HCT116 (cell line): ENCODE measurements around the gene HOXC4.

Source experiments
- EZH2 ChIP-seq: fragments of 200-600 bp; sonication (generic); IDR thresholded peaks from 2 replicates; pipeline ENCODE4 v1.6.1; 2017; ENCODE audit warnings: antibody characterized with exemption, mixed run types
- POLR2AphosphoS5 ChIP-seq: IDR thresholded peaks from 2 replicates; pipeline ENCODE4 v1.6.1; 2011; ENCODE audit warnings: mild to moderate bottlenecking, low read depth, low read length, moderate library complexity
- RAD21 ChIP-seq: IDR thresholded peaks from 2 replicates; pipeline ENCODE4 v1.6.1; 2012; ENCODE audit warnings: low read depth, mild to moderate bottlenecking
- TCF7L2 ChIP-seq: IDR thresholded peaks from 2 replicates; pipeline ENCODE4 v1.7.0; 2011; ENCODE audit warnings: borderline replicate concordance, inconsistent platforms; ENCODE audit not compliant: insufficient read depth, insufficient read length; ENCODE audit errors: extremely low read depth
- TF ChIP-seq, protein P1 (sequence below), 3 experiments: fragments of 200-600 bp in 1 of 3; sonication (generic) in 1 of 3; IDR thresholded peaks in 2 of 3; conservative IDR thresholded peaks in 1 of 3; 2 replicates each; pipeline ENCODE4 v1.5.1; 2012 to 2017; ENCODE audit warnings: low read depth in 2 of 3, low read length in 2 of 3, antibody characterized with exemption in 1 of 3, borderline replicate concordance in 1 of 3, control low read depth in 1 of 3, mild to moderate bottlenecking in 1 of 3, mixed read lengths in 1 of 3, mixed run types in 1 of 3, moderate library complexity in 1 of 3; ENCODE audit not compliant: insufficient read depth in 1 of 3
- TF ChIP-seq, protein P2 (sequence below): IDR thresholded peaks from 2 replicates; pipeline ENCODE4 v1.6.1; 2011; ENCODE audit warnings: mild to moderate bottlenecking, low read length, moderate library complexity; ENCODE audit not compliant: insufficient replicate concordance; ENCODE audit errors: extremely low read depth

DNA sequence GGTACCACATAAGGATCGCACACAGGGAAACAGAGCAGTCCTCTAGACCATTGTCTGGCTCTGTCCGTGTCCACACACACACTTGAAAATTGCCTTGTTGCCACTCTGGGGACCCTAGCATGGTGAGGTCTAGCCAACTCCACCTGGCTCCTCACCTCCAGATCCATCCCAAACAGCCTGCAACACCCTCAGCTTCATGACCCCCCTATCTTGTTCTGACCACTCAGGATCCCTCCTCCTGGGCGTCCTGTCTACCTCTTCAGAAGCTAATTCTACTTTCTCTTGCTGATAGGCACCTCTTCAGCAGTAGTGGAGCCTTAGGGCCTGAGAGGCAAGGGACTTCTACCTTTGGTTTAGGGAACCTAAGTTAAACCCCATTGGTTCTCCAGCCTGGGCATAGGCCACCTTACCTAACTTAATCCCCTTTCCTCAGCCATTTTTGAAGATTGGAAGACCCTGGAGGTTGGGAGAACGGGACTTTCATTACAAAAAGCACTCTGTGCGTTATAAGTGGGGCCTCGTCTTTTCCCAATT, 21.5 kb upstream of the HOXC4 start:
- TF ChIP-seq, protein P1, sequence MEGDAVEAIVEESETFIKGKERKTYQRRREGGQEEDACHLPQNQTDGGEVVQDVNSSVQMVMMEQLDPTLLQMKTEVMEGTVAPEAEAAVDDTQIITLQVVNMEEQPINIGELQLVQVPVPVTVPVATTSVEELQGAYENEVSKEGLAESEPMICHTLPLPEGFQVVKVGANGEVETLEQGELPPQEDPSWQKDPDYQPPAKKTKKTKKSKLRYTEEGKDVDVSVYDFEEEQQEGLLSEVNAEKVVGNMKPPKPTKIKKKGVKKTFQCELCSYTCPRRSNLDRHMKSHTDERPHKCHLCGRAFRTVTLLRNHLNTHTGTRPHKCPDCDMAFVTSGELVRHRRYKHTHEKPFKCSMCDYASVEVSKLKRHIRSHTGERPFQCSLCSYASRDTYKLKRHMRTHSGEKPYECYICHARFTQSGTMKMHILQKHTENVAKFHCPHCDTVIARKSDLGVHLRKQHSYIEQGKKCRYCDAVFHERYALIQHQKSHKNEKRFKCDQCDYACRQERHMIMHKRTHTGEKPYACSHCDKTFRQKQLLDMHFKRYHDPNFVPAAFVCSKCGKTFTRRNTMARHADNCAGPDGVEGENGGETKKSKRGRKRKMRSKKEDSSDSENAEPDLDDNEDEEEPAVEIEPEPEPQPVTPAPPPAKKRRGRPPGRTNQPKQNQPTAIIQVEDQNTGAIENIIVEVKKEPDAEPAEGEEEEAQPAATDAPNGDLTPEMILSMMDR (IDR thresholded peaks at IDR 0.05 in 2 of 3, conservative IDR thresholded peaks at IDR 0.05 in 1 of 3; ENCODE audit: borderline replicate concordance in 1 of 3, insufficient read depth in 1 of 3, low read depth in 2 of 3, low read length in 2 of 3), result no peak
- TF ChIP-seq EZH2, result no peak
- no peak for TF ChIP-seq TCF7L2
- TF ChIP-seq POLR2AphosphoS5, result no peak
- TF ChIP-seq, protein P2, sequence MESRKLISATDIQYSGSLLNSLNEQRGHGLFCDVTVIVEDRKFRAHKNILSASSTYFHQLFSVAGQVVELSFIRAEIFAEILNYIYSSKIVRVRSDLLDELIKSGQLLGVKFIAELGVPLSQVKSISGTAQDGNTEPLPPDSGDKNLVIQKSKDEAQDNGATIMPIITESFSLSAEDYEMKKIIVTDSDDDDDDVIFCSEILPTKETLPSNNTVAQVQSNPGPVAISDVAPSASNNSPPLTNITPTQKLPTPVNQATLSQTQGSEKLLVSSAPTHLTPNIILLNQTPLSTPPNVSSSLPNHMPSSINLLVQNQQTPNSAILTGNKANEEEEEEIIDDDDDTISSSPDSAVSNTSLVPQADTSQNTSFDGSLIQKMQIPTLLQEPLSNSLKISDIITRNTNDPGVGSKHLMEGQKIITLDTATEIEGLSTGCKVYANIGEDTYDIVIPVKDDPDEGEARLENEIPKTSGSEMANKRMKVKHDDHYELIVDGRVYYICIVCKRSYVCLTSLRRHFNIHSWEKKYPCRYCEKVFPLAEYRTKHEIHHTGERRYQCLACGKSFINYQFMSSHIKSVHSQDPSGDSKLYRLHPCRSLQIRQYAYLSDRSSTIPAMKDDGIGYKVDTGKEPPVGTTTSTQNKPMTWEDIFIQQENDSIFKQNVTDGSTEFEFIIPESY, result no peak
- TF ChIP-seq RAD21, result no peak
